ENCODE data around the gene AQP4. TPM values are rescaled to one million over a fixed set of nuclear protein-coding genes. Genes with fewer than 3 reads are reported as not detected.

Gene AQP4
- total and polyA plus RNA-seq, 2 donors (not counting 3 experiments of a cell fraction or from before 2014, with no cell fraction given) = not detected

DNA sequence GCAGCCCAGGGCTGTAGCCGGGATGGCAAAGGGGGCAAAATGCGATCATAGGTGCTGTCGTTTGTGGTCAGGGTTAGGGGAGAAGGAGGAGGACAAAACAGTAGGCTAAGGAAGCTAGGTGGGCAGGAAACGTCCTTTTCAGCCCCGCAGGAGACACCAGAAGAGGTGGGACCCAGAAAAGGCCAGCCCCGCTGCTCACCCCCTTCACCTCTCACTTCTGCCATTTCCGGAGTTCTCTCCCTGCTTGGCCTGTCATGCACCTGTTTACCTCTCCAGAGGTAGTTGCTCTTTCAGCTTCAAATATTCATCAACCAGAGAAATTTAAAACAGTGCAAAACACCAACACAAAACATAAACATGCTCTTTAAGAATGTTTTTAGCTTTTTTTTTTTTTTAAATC, 849 bp downstream of the AQP4 start:
- H3K9me1 ChIP-seq (replicated peaks; ENCODE audit: control insufficient read depth, extremely low read depth, insufficient read depth, low read length) = no peaks in the 10 kb centered on the region
- BruUV-seq (replicated peaks) = no TSS peak
- CTCF ChIA-PET = no interaction called here
- POLR2A ChIA-PET = no interaction called here
- peaks cover 0 to 2% of the 10 kb centered on the region in 2 experiments for H3K27me3 ChIP-seq (ENCODE audit: control insufficient read depth in 2 of 2, insufficient read depth in 2 of 2, low read length in 2 of 2)
- no peak overlapping the region for H2AFZ ChIP-seq (ENCODE audit: low read depth, low read length)
- no peaks in the 10 kb centered on the region for H4K20me1 ChIP-seq (replicated peaks; ENCODE audit: control insufficient read depth, extremely low read depth, insufficient read depth, low read length)
- no peak overlapping the region for H3K27ac ChIP-seq (ENCODE audit: insufficient read depth, low read depth, low read length)
- dilution Hi-C loops (cut with MboI; ENCODE audit: extremely low pct_ligation_motif_present, low sequenced_read_pairs) (no loop called here), intact Hi-C loops (cut with micrococcal nuclease) (no loop called here)
- no peak overlapping the region for H3K4me3 ChIP-seq (replicated peaks in 1 of 3; ENCODE audit: insufficient read depth in 1 of 3, low read depth in 1 of 3, low read length in 3 of 3)
- no peak for DNase-seq (ENCODE audit: low read depth, low spot score)
- no peak for TF ChIP-seq JUN (IDR thresholded peaks at IDR 0.05; ENCODE audit: borderline replicate concordance, insufficient read depth, insufficient read length, low read depth)
- no peak for TF ChIP-seq FOS (IDR thresholded peaks at IDR 0.05; ENCODE audit: borderline replicate concordance, insufficient read depth, low read length)
- no peak for TF ChIP-seq POLR2AphosphoS5 (IDR thresholded peaks at IDR 0.05; ENCODE audit: insufficient read depth, low read depth, low read length)
- TF ChIP-seq MYC (IDR thresholded peaks at IDR 0.05; ENCODE audit: low read depth, low read length) = no peak
- TF ChIP-seq, protein P1, sequence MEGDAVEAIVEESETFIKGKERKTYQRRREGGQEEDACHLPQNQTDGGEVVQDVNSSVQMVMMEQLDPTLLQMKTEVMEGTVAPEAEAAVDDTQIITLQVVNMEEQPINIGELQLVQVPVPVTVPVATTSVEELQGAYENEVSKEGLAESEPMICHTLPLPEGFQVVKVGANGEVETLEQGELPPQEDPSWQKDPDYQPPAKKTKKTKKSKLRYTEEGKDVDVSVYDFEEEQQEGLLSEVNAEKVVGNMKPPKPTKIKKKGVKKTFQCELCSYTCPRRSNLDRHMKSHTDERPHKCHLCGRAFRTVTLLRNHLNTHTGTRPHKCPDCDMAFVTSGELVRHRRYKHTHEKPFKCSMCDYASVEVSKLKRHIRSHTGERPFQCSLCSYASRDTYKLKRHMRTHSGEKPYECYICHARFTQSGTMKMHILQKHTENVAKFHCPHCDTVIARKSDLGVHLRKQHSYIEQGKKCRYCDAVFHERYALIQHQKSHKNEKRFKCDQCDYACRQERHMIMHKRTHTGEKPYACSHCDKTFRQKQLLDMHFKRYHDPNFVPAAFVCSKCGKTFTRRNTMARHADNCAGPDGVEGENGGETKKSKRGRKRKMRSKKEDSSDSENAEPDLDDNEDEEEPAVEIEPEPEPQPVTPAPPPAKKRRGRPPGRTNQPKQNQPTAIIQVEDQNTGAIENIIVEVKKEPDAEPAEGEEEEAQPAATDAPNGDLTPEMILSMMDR (IDR thresholded peaks at IDR 0.05; ENCODE audit: extremely low read depth in 1 of 2, insufficient read depth in 1 of 2, low read depth in 1 of 2, low read length in 2 of 2) = no peak
- no peak for TF ChIP-seq GATA2 (IDR thresholded peaks at IDR 0.05; ENCODE audit: insufficient read depth, insufficient read length, low read depth, low read length)
- no peaks in the 10 kb centered on the region for H3K4me1 ChIP-seq (ENCODE audit: control insufficient read depth, extremely low read depth, insufficient read depth, low read length)
- H3K36me3 ChIP-seq (ENCODE audit: control insufficient read depth in 2 of 2, extremely low read depth in 1 of 2, insufficient read depth in 2 of 2, low read length in 2 of 2) = no peaks in the 10 kb centered on the region
- H3K4me2 ChIP-seq (ENCODE audit: insufficient read depth, low read length) = no peak overlapping the region
- FAIRE-seq = no peak
- no peak overlapping the region for H3K9ac ChIP-seq (replicated peaks; ENCODE audit: extremely low read depth, insufficient read depth, low read length)
- H3K79me2 ChIP-seq (ENCODE audit: control insufficient read depth, insufficient read depth, low read length) = no peaks in the 10 kb centered on the region
- no peaks in the 10 kb centered on the region for H3K9me3 ChIP-seq (replicated peaks; ENCODE audit: control insufficient read depth, insufficient read depth, low read length)

All from endothelial cell of umbilical vein (primary cell).